ENCODE measurements around the gene INTS7.

DNA sequence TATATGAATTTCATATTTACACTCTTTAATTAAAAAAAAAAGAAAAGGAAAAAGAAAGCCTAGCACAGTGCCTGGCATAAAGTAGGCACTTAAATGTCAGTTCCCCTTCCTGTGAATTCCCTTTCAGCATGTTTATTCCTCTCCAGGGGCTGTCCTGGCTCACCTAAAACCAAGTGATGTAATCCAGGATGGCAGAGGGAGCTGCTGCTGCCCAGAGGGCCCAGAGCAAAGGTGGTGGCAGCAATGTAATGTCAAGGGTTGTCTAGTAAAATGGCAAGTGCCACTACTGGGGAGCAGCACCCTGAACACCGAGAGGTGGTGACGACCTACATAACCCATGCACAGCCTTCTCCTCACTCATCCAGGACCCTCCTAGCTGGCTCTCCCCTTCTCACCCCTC is 126.4 kb downstream of the INTS7 start:
- TF ChIP-seq POLR2AphosphoS5 (IDR thresholded peaks at IDR 0.05; ENCODE audit: borderline replicate concordance, low read depth, low read length), result no peak
- no peak for TF ChIP-seq EZH2 (IDR thresholded peaks at IDR 0.05)
